IMR-90 (cell line): ENCODE results near the gene PRSS58. TPM values are rescaled to one million over a fixed set of nuclear protein-coding genes. Genes with fewer than 3 reads are reported as not detected.

Experiments used
- ATAC-seq: fragments of 200-7000 bp; cut with Tn5 transposase; 2 replicates; pipeline ENCODE4 v1.9.1; 2020; ENCODE audit warnings: low read depth, mild to moderate bottlenecking, moderate library complexity
- BruUV-seq: library from RNA; stranded (reverse); fragments of 400-500 nt; replicated peaks from 2 replicates; lab custom pipeline; 2021; lab: Mats Ljungman, UMichigan
- CTCF ChIA-PET: fragments of 300-600 bp; formaldehyde crosslinking; extraction: SDS; loops from one replicate; lab custom pipeline; 2021; ENCODE audit warnings: antibody characterized with exemption; lab: Yijun Ruan, JAX
- POLR2A ChIA-PET: fragments of 300-600 bp; sonication (Branson Sonifier 250); formaldehyde crosslinking; loops from one replicate; lab custom pipeline; 2022; ENCODE audit warnings: antibody characterized with exemption; ENCODE audit not compliant: unreplicated experiment; lab: Charles Lee
- DNase-seq: peaks from one replicate; pipeline ENCODE4 v3.0.0; 2013
- H2AFZ ChIP-seq: replicated peaks from 2 replicates; pipeline ENCODE3; 2013; ENCODE audit warnings: low read length, mild to moderate bottlenecking; ENCODE audit not compliant: poor library complexity
- H2AK5ac ChIP-seq: 2 replicates; pipeline ENCODE4 v1.6.1; 2013; ENCODE audit warnings: low read depth, low read length, inconsistent platforms
- H2AK9ac ChIP-seq: replicated peaks from 2 replicates; pipeline ENCODE3; 2013; ENCODE audit warnings: mild to moderate bottlenecking, low read depth, low read length, moderate library complexity; ENCODE audit not compliant: poor library complexity
- H2BK120ac ChIP-seq: 2 replicates; pipeline ENCODE4 v1.6.1; 2013; ENCODE audit warnings: low read depth, low read length, inconsistent platforms
- H2BK15ac ChIP-seq: 3 replicates; pipeline ENCODE4 v1.6.1; 2013; ENCODE audit warnings: low read depth, low read length, inconsistent platforms
- H2BK20ac ChIP-seq: 2 replicates; pipeline ENCODE4 v1.6.1; 2013; ENCODE audit warnings: low read depth, mild to moderate bottlenecking, inconsistent platforms, low read length, moderate library complexity
- H2BK5ac ChIP-seq: 2 replicates; pipeline ENCODE4 v1.6.1; 2013; ENCODE audit warnings: mild to moderate bottlenecking, low read depth, low read length, inconsistent platforms; ENCODE audit not compliant: poor library complexity, severe bottlenecking
- H3K14ac ChIP-seq: replicated peaks from 2 replicates; pipeline ENCODE4 v1.6.1; 2013; ENCODE audit warnings: low read depth, low read length, inconsistent platforms
- H3K18ac ChIP-seq: 2 replicates; pipeline ENCODE4 v1.6.1; 2013; ENCODE audit warnings: low read depth, low read length, control low read depth
- H3K23ac ChIP-seq: 2 replicates; pipeline ENCODE4 v1.6.1; 2013; ENCODE audit warnings: low read depth, low read length, inconsistent platforms
- H3K27ac ChIP-seq: 2 replicates; pipeline ENCODE4 v1.5.1; 2013; ENCODE audit warnings: mild to moderate bottlenecking, control low read depth, low read length; ENCODE audit not compliant: insufficient read depth
- H3K27me3 ChIP-seq: 2 replicates; pipeline ENCODE4 v1.6.1; 2013; ENCODE audit warnings: low read length; ENCODE audit not compliant: control insufficient read depth, insufficient read depth
- H3K36me3 ChIP-seq: 2 replicates; pipeline ENCODE4 v1.6.1; 2013; ENCODE audit warnings: low read length, mixed read lengths; ENCODE audit not compliant: control insufficient read depth, insufficient read depth
- H3K4ac ChIP-seq: 2 replicates; pipeline ENCODE4 v1.6.1; 2013; ENCODE audit warnings: low read depth, low read length, inconsistent platforms
- H3K4me1 ChIP-seq: 2 replicates; pipeline ENCODE4 v1.6.1; 2013; ENCODE audit warnings: low read length, mixed read lengths; ENCODE audit not compliant: control insufficient read depth, insufficient read depth
- H3K4me2 ChIP-seq: 2 replicates; pipeline ENCODE4 v1.6.1; 2013; ENCODE audit warnings: low read depth, mild to moderate bottlenecking, control low read depth, low read length, moderate library complexity
- H3K4me3 ChIP-seq: 2 replicates; pipeline ENCODE4 v1.5.1; 2013; ENCODE audit warnings: low read depth, mild to moderate bottlenecking, control low read depth, low read length, moderate library complexity; ENCODE audit not compliant: insufficient read depth
- H3K56ac ChIP-seq: 2 replicates; pipeline ENCODE4 v1.6.1; 2013; ENCODE audit warnings: low read length, inconsistent platforms; ENCODE audit not compliant: insufficient read depth; ENCODE audit errors: extremely low read depth
- H3K79me1 ChIP-seq, 2 experiments: 2 replicates each; pipeline ENCODE4 v1.6.1; 2013; ENCODE audit warnings: low read length in 2 of 2, inconsistent platforms in 1 of 2, low read depth in 1 of 2
- H3K9ac ChIP-seq: 2 replicates; pipeline ENCODE4 v1.6.1; 2013; ENCODE audit warnings: low read depth, low read length, control low read depth
- H3K9me1 ChIP-seq: 2 replicates; pipeline ENCODE4 v1.6.1; 2013; ENCODE audit warnings: low read length, inconsistent platforms; ENCODE audit not compliant: insufficient read depth
- H3K9me3 ChIP-seq: 2 replicates; pipeline ENCODE4 v1.6.1; 2013; ENCODE audit warnings: low read length; ENCODE audit not compliant: control insufficient read depth, insufficient read depth
- H4K20me1 ChIP-seq: 2 replicates; pipeline ENCODE4 v1.6.1; 2013; ENCODE audit warnings: low read length, inconsistent platforms; ENCODE audit not compliant: insufficient read depth
- H4K5ac ChIP-seq: 2 replicates; pipeline ENCODE4 v1.6.1; 2013; ENCODE audit warnings: mild to moderate bottlenecking, low read depth, low read length, control low read depth
- H4K8ac ChIP-seq, 2 experiments: 2 replicates each; pipeline ENCODE4 v1.6.1; 2013; ENCODE audit warnings: low read depth in 2 of 2, low read length in 2 of 2, control low read depth in 1 of 2, inconsistent platforms in 1 of 2
- H4K91ac ChIP-seq: 2 replicates; pipeline ENCODE4 v1.6.1; 2013; ENCODE audit warnings: low read depth, low read length, inconsistent platforms; ENCODE audit not compliant: insufficient read depth
- CTCF ChIP-seq: conservative IDR thresholded peaks from 2 replicates; pipeline ENCODE4 v1.5.1; 2012; ENCODE audit warnings: mild to moderate bottlenecking, low read depth, low read length, improper control_type of control experiment
- USF2 ChIP-seq: fragments of 150-350 bp; IDR thresholded peaks from 2 replicates; pipeline ENCODE4 v1.6.1; 2017; ENCODE audit warnings: mild to moderate bottlenecking, antibody characterized with exemption, low read length, low read depth
- WGBS, 2 experiments: methylation state at CpG; one replicate each; pipeline versions ENCODE4 v1.1.5 to v1.1.7; 2013; ENCODE audit warnings: missing lambda C conversion rate in 2 of 2; ENCODE audit not compliant: insufficient read length in 1 of 2; ENCODE audit errors: extremely low coverage in 2 of 2; 5-methylcytosine and 5-hydroxymethylcytosine counted together
- dilution Hi-C: fragments of 300-500 bp; cut with HindIII; formaldehyde crosslinking; loops from one replicate; pipeline ENCODE4 v1.14.3; 2018; ENCODE audit warnings: low sequenced_read_pairs; ENCODE audit not compliant: unreplicated experiment
- in situ Hi-C: fragments of 300-500 bp; cut with MboI; formaldehyde crosslinking; loops from 3 replicates; pipeline ENCODE4 v1.14.3; 2019; ENCODE audit warnings: low sequenced_read_pairs, inconsistent platforms, mixed read lengths
- intact Hi-C: fragments of 100-400 bp; cut with micrococcal nuclease; formaldehyde crosslinking; loops from 2 replicates; pipeline ENCODE4 v1.10.0; 2022
- polyA plus RNA-seq, 3 experiments: library from polyadenylated mRNA; depleted of rRNA; stranded (reverse); fragments of >200 nt; gene quantifications; 2 replicates each; pipeline ENCODE4 v1.2.3, GENCODE V29; 2012; ENCODE audit warnings: low replicate concordance in 1 of 3
- total RNA-seq: library from RNA; depleted of rRNA; stranded (reverse); fragments of >200 nt; gene quantifications from 2 replicates; pipeline ENCODE4 v1.2.3, GENCODE V29; 2012

PRSS58 gene
- total and polyA plus RNA-seq, 2 of the 4 experiments (the other 2 are of a cell fraction): not detected

- Histone ChIP-seq H3K56ac (no peak overlapping the region), H3K27ac (no peak overlapping the region), H3K9ac (no peak overlapping the region), H4K8ac (no peak overlapping the region), H2AK9ac (no peak overlapping the region), H2BK5ac (no peak overlapping the region), H3K4me2 (no peak overlapping the region), H2BK15ac (no peak overlapping the region), H4K5ac (no peak overlapping the region), H3K4me3 (no peak overlapping the region), H3K4me1 (no peaks in the 10 kb centered on the region), H4K20me1 (no peaks in the 10 kb centered on the region), H3K9me1 (no peaks in the 10 kb centered on the region), H3K18ac (no peak overlapping the region), H4K91ac (no peak overlapping the region), H3K27me3 (no peaks in the 10 kb centered on the region), H2AFZ (no peak overlapping the region), H2BK120ac (no peak overlapping the region), H3K14ac (no peak overlapping the region), H2AK5ac (no peak overlapping the region), H3K36me3 (no peaks in the 10 kb centered on the region), H3K9me3 (peaks cover 4% of the 10 kb centered on the region; the same call in 1 of the 2 replicates), H2BK20ac (no peak overlapping the region), H3K23ac (no peak overlapping the region), H3K4ac (no peak overlapping the region), H3K79me1 (no peaks in the 10 kb centered on the region)
- ATAC-seq (no peak), DNase-seq (no peak)
- TF ChIP-seq CTCF (0 out of 2 replicates have a peak, but pooled peaks have one; percentile 2), USF2 (no peak)
- intact Hi-C loops (no loop called here), in situ Hi-C loops (no loop called here), dilution Hi-C loops (no loop called here)
- POLR2A ChIA-PET: no interaction called here
- 10% methylated on average over 2 of the region's 3 CpGs; no CpG with 5 or more reads in 1 of the 2 experiments for whole genome bisulfite sequencing, 2 experiments
- no TSS peak for BruUV-seq
- CTCF ChIA-PET: no interaction called here
These were observed 42.8 kb upstream of the PRSS58 start for GRCh38 chr7:142300689-142301088.
